PC-9 (cell line): ENCODE results near the gene CHPF2. TPM values are rescaled to one million over a fixed set of nuclear protein-coding genes. Genes with fewer than 3 reads are reported as not detected.

Experiments used
- BruUV-seq: library from RNA; stranded (reverse); fragments of 400-500 nt; replicated peaks from 2 replicates; lab custom pipeline; 2021; lab: Mats Ljungman, UMichigan
- CTCF ChIA-PET: fragments of 300-600 bp; sonication (Branson Sonifier 250); formaldehyde crosslinking; loops from one replicate; lab custom pipeline; 2022; ENCODE audit warnings: antibody characterized with exemption; lab: Charles Lee
- POLR2A ChIA-PET: fragments of 300-600 bp; sonication (Branson Sonifier 250); formaldehyde crosslinking; loops from one replicate; lab custom pipeline; 2022; ENCODE audit warnings: antibody characterized with exemption; ENCODE audit not compliant: unreplicated experiment; lab: Charles Lee
- DNase-seq, 2 experiments: peaks; one replicate each; pipeline versions ENCODE4 v3.0.0 to v3.0.0-alpha.2; 2015 to 2022; ENCODE audit warnings: mixed read lengths in 1 of 2
- H2AFZ ChIP-seq: fragments of 200-600 bp; sonication (generic); 2 replicates; pipeline ENCODE4 v1.8.1; 2017; ENCODE audit warnings: antibody characterized with exemption
- H3F3A ChIP-seq: fragments of 200-600 bp; sonication (generic); 2 replicates; pipeline ENCODE4 v1.8.1; 2017; ENCODE audit warnings: antibody characterized with exemption, mild to moderate bottlenecking, low read depth; ENCODE audit not compliant: insufficient read depth
- H3K27ac ChIP-seq: fragments of 200-600 bp; sonication (generic); 2 replicates; pipeline ENCODE4 v1.6.1; 2016; ENCODE audit warnings: mixed run types
- H3K27me3 ChIP-seq: fragments of 200-600 bp; sonication (generic); 2 replicates; pipeline ENCODE4 v1.6.1; 2016; ENCODE audit warnings: low read depth, mixed run types; ENCODE audit not compliant: insufficient read depth
- H3K36me3 ChIP-seq: fragments of 200-600 bp; sonication (generic); 2 replicates; pipeline ENCODE4 v1.6.1; 2016; ENCODE audit warnings: low read depth, mixed run types
- H3K4me1 ChIP-seq: fragments of 200-600 bp; sonication (generic); replicated peaks from 2 replicates; pipeline ENCODE4 v1.6.1; 2016; ENCODE audit warnings: mixed run types; ENCODE audit not compliant: insufficient read depth
- H3K4me2 ChIP-seq: fragments of 200-600 bp; sonication (generic); 2 replicates; pipeline ENCODE4 v1.6.1; 2017; ENCODE audit warnings: mixed run types
- H3K4me3 ChIP-seq: fragments of 200-600 bp; sonication (generic); 2 replicates; pipeline ENCODE4 v1.6.1; 2016; ENCODE audit warnings: mixed run types
- H3K79me2 ChIP-seq: fragments of 200-600 bp; sonication (generic); 2 replicates; pipeline ENCODE4 v1.6.1; 2017; ENCODE audit warnings: low read depth, mixed run types
- H3K9me2 ChIP-seq: fragments of 200-600 bp; sonication (generic); 2 replicates; pipeline ENCODE4 v1.8.1; 2017; ENCODE audit warnings: mild to moderate bottlenecking; ENCODE audit not compliant: insufficient read depth
- H3K9me3 ChIP-seq: fragments of 200-600 bp; sonication (generic); 2 replicates; pipeline ENCODE4 v1.8.1; 2016; ENCODE audit warnings: low read depth; ENCODE audit not compliant: insufficient read depth
- H4K20me1 ChIP-seq: fragments of 200-600 bp; sonication (generic); 2 replicates; pipeline ENCODE4 v1.8.1; 2017; ENCODE audit not compliant: insufficient read depth
- EZH2 ChIP-seq: fragments of 200-600 bp; sonication (generic); IDR thresholded peaks from 2 replicates; pipeline ENCODE4 v1.8.0; 2017; ENCODE audit warnings: antibody characterized with exemption, low read depth
- intact Hi-C: fragments of 100-400 bp; cut with micrococcal nuclease; formaldehyde crosslinking; loops from one replicate; pipeline ENCODE4 v1.10.0; 2022; ENCODE audit not compliant: unreplicated experiment
- total RNA-seq: library from RNA; stranded (reverse); gene quantifications from 2 replicates; pipeline ENCODE4 v1.2.3, GENCODE V29; 2021
- TF ChIP-seq, protein P1 (sequence below): fragments of 200-600 bp; sonication (generic); conservative IDR thresholded peaks from 2 replicates; pipeline ENCODE4 v1.6.1; 2017; ENCODE audit warnings: mixed run types, antibody characterized with exemption, mild to moderate bottlenecking, moderate library complexity

Gene CHPF2
- total RNA-seq, 1 experiment from 2014 or later = 54.9 TPM

GRCh38 chr7:151276666-151277590, 44.6 kb downstream of the CHPF2 start:
- Histone ChIP-seq H3K4me3 (peak overlapping the region; percentile 29; the same call in 1 of the 2 replicates), H3K36me3 (no peaks in the 10 kb centered on the region), H3K9me2 (no peaks in the 10 kb centered on the region), H3K9me3 (no peaks in the 10 kb centered on the region), H4K20me1 (no peaks in the 10 kb centered on the region), H3F3A (no peaks in the 10 kb centered on the region), H2AFZ (no peak overlapping the region), H3K27me3 (peaks cover 70% of the 10 kb centered on the region), H3K4me2 (peak overlapping the region; percentile 32), H3K4me1 (no peaks in the 10 kb centered on the region), H3K27ac (no peak overlapping the region), H3K79me2 (no peaks in the 10 kb centered on the region)
- intact Hi-C loops = no loop called here
- no TSS peak for BruUV-seq
- TF ChIP-seq, protein P1, sequence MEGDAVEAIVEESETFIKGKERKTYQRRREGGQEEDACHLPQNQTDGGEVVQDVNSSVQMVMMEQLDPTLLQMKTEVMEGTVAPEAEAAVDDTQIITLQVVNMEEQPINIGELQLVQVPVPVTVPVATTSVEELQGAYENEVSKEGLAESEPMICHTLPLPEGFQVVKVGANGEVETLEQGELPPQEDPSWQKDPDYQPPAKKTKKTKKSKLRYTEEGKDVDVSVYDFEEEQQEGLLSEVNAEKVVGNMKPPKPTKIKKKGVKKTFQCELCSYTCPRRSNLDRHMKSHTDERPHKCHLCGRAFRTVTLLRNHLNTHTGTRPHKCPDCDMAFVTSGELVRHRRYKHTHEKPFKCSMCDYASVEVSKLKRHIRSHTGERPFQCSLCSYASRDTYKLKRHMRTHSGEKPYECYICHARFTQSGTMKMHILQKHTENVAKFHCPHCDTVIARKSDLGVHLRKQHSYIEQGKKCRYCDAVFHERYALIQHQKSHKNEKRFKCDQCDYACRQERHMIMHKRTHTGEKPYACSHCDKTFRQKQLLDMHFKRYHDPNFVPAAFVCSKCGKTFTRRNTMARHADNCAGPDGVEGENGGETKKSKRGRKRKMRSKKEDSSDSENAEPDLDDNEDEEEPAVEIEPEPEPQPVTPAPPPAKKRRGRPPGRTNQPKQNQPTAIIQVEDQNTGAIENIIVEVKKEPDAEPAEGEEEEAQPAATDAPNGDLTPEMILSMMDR = no peak
- TF ChIP-seq EZH2 = no peak
- ChIA-PET CTCF (interaction anchor here (0.5 to 0.6 kb wide), 3 partner anchors 9 to 477 kb away, joined by 3 to 6 read pairs (median 3); no protein-coding TSS in a partner anchor), POLR2A (interaction anchor here (0.5 kb wide), 1 partner anchor 965 kb away, joined by 3 read pairs; no protein-coding TSS in a partner anchor)
- DNase-seq = peak in 1 of 2 experiments; percentile 43

DNA sequence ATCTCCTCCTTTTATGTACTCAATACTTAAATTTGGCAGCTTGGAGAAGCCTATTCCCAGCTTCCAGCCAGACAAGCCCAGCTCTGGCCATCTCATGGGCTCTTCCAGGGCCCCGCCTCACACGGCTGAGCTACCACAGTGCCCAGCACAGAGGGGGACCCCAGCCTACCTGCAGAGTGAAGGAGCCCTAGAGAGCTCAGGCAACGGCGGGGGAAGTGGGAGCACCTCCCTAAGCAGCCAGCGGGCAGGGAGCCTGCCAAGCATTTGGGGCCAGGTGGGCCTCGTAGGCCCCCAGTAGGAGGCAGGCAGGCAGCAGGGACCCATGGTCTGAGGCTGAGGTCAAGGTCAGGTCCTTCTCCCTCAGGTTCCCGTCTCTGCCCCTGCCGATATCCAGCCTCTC, 45.3 kb downstream of the CHPF2 start:
- CTCF ChIA-PET = interaction anchor here (0.5 to 0.6 kb wide), 2 partner anchors 8 to 342 kb away, joined by 3 to 6 read pairs; no protein-coding TSS in a partner anchor
- H4K20me1 ChIP-seq = no peaks in the 10 kb centered on the region
- POLR2A ChIA-PET = no interaction called here
- peaks cover 77% of the 10 kb centered on the region for H3K27me3 ChIP-seq
- no TSS peak for BruUV-seq
- H3K4me2 ChIP-seq = no peak overlapping the region; the same call in 1 of the 2 replicates
- H3K4me3 ChIP-seq = no peak overlapping the region
- no peaks in the 10 kb centered on the region for H3K79me2 ChIP-seq
- TF ChIP-seq, protein P1 = no peak
- no peak for TF ChIP-seq EZH2
- no peaks in the 10 kb centered on the region for H3F3A ChIP-seq
- intact Hi-C loops = no loop called here
- H3K9me2 ChIP-seq = no peaks in the 10 kb centered on the region
- H2AFZ ChIP-seq = no peak overlapping the region
- DNase-seq = no peak
- H3K9me3 ChIP-seq = no peaks in the 10 kb centered on the region
- no peaks in the 10 kb centered on the region for H3K36me3 ChIP-seq
- H3K4me1 ChIP-seq = no peaks in the 10 kb centered on the region
- no peak overlapping the region for H3K27ac ChIP-seq

- Histone ChIP-seq H3K4me3 (no peak overlapping the region), H3K9me2 (no peaks in the 10 kb centered on the region), H3K27me3 (peaks cover 91% of the 10 kb centered on the region), H3K9me3 (no peaks in the 10 kb centered on the region; the same call in 1 of the 2 replicates), H3K4me1 (no peaks in the 10 kb centered on the region), H4K20me1 (no peaks in the 10 kb centered on the region), H3K79me2 (no peaks in the 10 kb centered on the region), H3F3A (no peaks in the 10 kb centered on the region), H2AFZ (no peak overlapping the region; the same call in 1 of the 2 replicates), H3K36me3 (no peaks in the 10 kb centered on the region), H3K27ac (no peak overlapping the region), H3K4me2 (no peak overlapping the region)
- CTCF ChIA-PET = no interaction called here
- BruUV-seq = no TSS peak
- no peak for DNase-seq
- TF ChIP-seq, protein P1 = no peak
- no peak for TF ChIP-seq EZH2
- POLR2A ChIA-PET = no interaction called here
- intact Hi-C loops = no loop called here
Measured at GRCh38 chr7:151278949-151279348, 46.7 kb downstream of the CHPF2 start.
